Liver (tissue), 9 donors: ENCODE data around the gene AMDHD1. TPM values are rescaled to one million over a fixed set of nuclear protein-coding genes. Genes with fewer than 3 reads are reported as not detected.

Source experiments
- DNase-seq: peaks from one replicate; pipeline ENCODE4 v3.0.0-alpha.2; 2017; ENCODE audit warnings: low spot score
- H3K27ac ChIP-seq, 2 donors: one replicate each; pipeline ENCODE4 v1.7.0; 2013; ENCODE audit warnings: inconsistent platforms in 2 of 2, low read length in 2 of 2, control low read depth in 1 of 2, low read depth in 1 of 2, mild to moderate bottlenecking in 1 of 2
- H3K27me3 ChIP-seq, 4 donors: one replicate each; pipeline versions ENCODE4 v1.6.1 to v1.7.0; 2013; ENCODE audit warnings: low read length in 3 of 4, inconsistent platforms in 1 of 4, mild to moderate bottlenecking in 1 of 4, moderate library complexity in 1 of 4; ENCODE audit not compliant: control insufficient read depth in 4 of 4, insufficient read depth in 4 of 4
- H3K36me3 ChIP-seq, 4 donors: one replicate each; pipeline versions ENCODE4 v1.6.1 to v1.7.0; 2013; ENCODE audit warnings: low read length in 3 of 4, mild to moderate bottlenecking in 3 of 4, low read depth in 1 of 4, moderate library complexity in 1 of 4; ENCODE audit not compliant: control insufficient read depth in 4 of 4, insufficient read depth in 3 of 4
- H3K4me1 ChIP-seq, 4 donors: one replicate each; pipeline versions ENCODE4 v1.6.1 to v1.7.0; 2013; ENCODE audit warnings: low read length in 3 of 4, mild to moderate bottlenecking in 3 of 4, moderate library complexity in 1 of 4; ENCODE audit not compliant: control insufficient read depth in 4 of 4, insufficient read depth in 4 of 4
- H3K4me3 ChIP-seq, 3 donors: one replicate each; pipeline versions ENCODE4 v1.6.1 to v1.7.0; 2013; ENCODE audit warnings: low read length in 3 of 3, control low read depth in 1 of 3, low read depth in 1 of 3, mild to moderate bottlenecking in 1 of 3
- H3K9ac ChIP-seq, 2 donors: one replicate each; pipeline ENCODE4 v1.7.0; 2013; ENCODE audit warnings: low read length in 2 of 2, mild to moderate bottlenecking in 2 of 2, moderate library complexity in 2 of 2, control low read depth in 1 of 2, low read depth in 1 of 2
- H3K9me3 ChIP-seq, 4 donors: one replicate each; pipeline versions ENCODE4 v1.6.1 to v1.7.0; 2013; ENCODE audit warnings: low read length in 3 of 4; ENCODE audit not compliant: control insufficient read depth in 4 of 4
- EGR1 ChIP-seq, 2 donors: IDR thresholded peaks; 2 replicates each; pipeline ENCODE4 v1.6.1; 2016 to 2018; ENCODE audit warnings: antibody characterized with exemption in 2 of 2, low read depth in 2 of 2
- HNF4A ChIP-seq, 2 donors: conservative IDR thresholded peaks; 2 replicates each; pipeline ENCODE4 v1.6.1; 2016; ENCODE audit warnings: antibody characterized with exemption in 2 of 2, mild to moderate bottlenecking in 2 of 2
- JUND ChIP-seq, 2 donors: IDR thresholded peaks; 2 replicates each; pipeline ENCODE4 v1.6.1; 2016; ENCODE audit warnings: antibody characterized with exemption in 2 of 2
- MAX ChIP-seq: IDR thresholded peaks from 2 replicates; pipeline ENCODE4 v1.6.1; 2016; ENCODE audit warnings: antibody characterized with exemption
- NR2F2 ChIP-seq: IDR thresholded peaks from 2 replicates; pipeline ENCODE4 v1.6.1; 2016; ENCODE audit warnings: antibody characterized with exemption
- RAD21 ChIP-seq, 2 donors: IDR thresholded peaks; 2 replicates each; pipeline ENCODE4 v1.6.1; 2016; ENCODE audit warnings: antibody characterized with exemption in 2 of 2, mild to moderate bottlenecking in 2 of 2
- RXRA ChIP-seq, 2 donors: IDR thresholded peaks; 2 replicates each; pipeline ENCODE4 v1.6.1; 2017 to 2018; ENCODE audit warnings: antibody characterized with exemption in 2 of 2, mild to moderate bottlenecking in 1 of 2
- TAF1 ChIP-seq: conservative IDR thresholded peaks from 2 replicates; pipeline ENCODE4 v1.6.1; 2016; ENCODE audit warnings: antibody characterized with exemption, mild to moderate bottlenecking
- YY1 ChIP-seq: IDR thresholded peaks from 2 replicates; pipeline ENCODE4 v1.6.1; 2016; ENCODE audit warnings: antibody characterized with exemption, mild to moderate bottlenecking
- ZBTB33 ChIP-seq: IDR thresholded peaks from 2 replicates; pipeline ENCODE4 v1.6.1; 2016; ENCODE audit warnings: antibody characterized with exemption
- WGBS: extraction: QIAGEN DNeasy Blood & Tissue Kit; methylation state at CpG from one replicate; pipeline ENCODE4 v1.1.7; 2013; 5-methylcytosine and 5-hydroxymethylcytosine counted together
- polyA plus RNA-seq, 2 donors: library from polyadenylated mRNA; stranded (reverse) in 1 of 2; unstranded in 1 of 2; fragments of 200-250 nt in 1 of 2; fragments of >200 nt in 1 of 2; fragmentation: Nextera tagmentation in 1 of 2; extraction: Ambion mirVana in 1 of 2; gene quantifications; one replicate each; pipeline versions ENCODE4 v1.2.1 to v1.2.3, GENCODE V29; 2013 to 2015
- total RNA-seq, 2 donors: library from RNA; depleted of rRNA; stranded (reverse); fragments of >200 nt; gene quantifications; one replicate each; pipeline ENCODE4 v1.2.3, GENCODE V29; 2014
- TF ChIP-seq, protein P1 (sequence below): IDR thresholded peaks from 2 replicates; pipeline ENCODE4 v1.6.1; 2016; ENCODE audit warnings: antibody characterized with exemption
- donor health status: healthy.
- donor health status: healthy.
- donor health status: healthy.
- donor health status: healthy.
- donor health status: healthy.

AMDHD1 gene
- total and polyA plus RNA-seq, 4 donors = 50.3 to 124 (median 80.7) TPM

GRCh38 chr12:95956557-95957145 lies 13.5 kb downstream of the AMDHD1 start:
- no peaks in the 10 kb centered on the region for H3K4me1 ChIP-seq
- no peaks in the 10 kb centered on the region for H3K27me3 ChIP-seq
- TF ChIP-seq YY1 = no peak
- TF ChIP-seq, protein P1, sequence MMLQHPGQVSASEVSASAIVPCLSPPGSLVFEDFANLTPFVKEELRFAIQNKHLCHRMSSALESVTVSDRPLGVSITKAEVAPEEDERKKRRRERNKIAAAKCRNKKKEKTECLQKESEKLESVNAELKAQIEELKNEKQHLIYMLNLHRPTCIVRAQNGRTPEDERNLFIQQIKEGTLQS = no peak
- no peak for TF ChIP-seq NR2F2
- TF ChIP-seq RXRA (IDR thresholded peaks at IDR 0.05) = no peak
- TF ChIP-seq MAX = no peak
- TF ChIP-seq TAF1 = no peak
- TF ChIP-seq ZBTB33 = no peak
- no peak for TF ChIP-seq EGR1 (IDR thresholded peaks at IDR 0.05; ENCODE audit: low read depth in 2 of 2)
- peaks cover 4 to 38% (median 32%) of the 10 kb centered on the region in 4 donors for H3K36me3 ChIP-seq
- no peak overlapping the region for H3K9ac ChIP-seq
- H3K9me3 ChIP-seq = no peaks in the 10 kb centered on the region
- H3K4me3 ChIP-seq = no peak overlapping the region
- no peak for DNase-seq
- WGBS = 88% methylated on average over 27 of the region's 27 CpGs
- H3K27ac ChIP-seq = no peak overlapping the region

DNA sequence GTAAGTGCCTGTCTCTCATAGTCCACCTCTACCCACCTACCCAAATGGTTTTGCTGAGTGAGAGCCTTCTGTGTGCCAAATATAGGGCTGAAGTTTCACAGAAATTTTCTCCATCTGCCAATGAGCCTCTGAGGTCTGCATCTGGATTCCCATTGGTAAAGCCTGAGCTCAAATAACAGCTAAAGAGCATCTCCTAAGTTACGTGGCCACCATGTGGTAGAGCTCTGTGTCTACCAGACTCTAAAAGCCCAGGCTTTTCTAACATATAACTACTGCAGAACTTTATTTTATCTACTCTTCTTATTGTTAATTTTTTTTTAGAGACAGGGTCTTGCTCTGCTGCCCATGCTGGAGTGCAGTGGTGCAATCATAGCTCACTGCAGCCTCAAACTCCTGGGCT lies 16.0 kb downstream of the AMDHD1 start:
- TF ChIP-seq ZBTB33 = no peak
- TF ChIP-seq RAD21 (IDR thresholded peaks at IDR 0.05) = peak; percentile 38 to 64
- TF ChIP-seq YY1 = no peak
- no peak for TF ChIP-seq TAF1
- Histone ChIP-seq H3K9ac (no peak overlapping the region), H3K27ac (no peak overlapping the region), H3K27me3 (no peaks in the 10 kb centered on the region), H3K4me1 (peaks cover 0 to 2% (median 2%) of the 10 kb centered on the region in 4 donors), H3K9me3 (no peaks in the 10 kb centered on the region), H3K36me3 (peaks cover 4 to 40% (median 32%) of the 10 kb centered on the region in 4 donors), H3K4me3 (no peak overlapping the region)
- WGBS = 78% methylated on average over 1 of the region's 1 CpG
- no peak for DNase-seq

DNA sequence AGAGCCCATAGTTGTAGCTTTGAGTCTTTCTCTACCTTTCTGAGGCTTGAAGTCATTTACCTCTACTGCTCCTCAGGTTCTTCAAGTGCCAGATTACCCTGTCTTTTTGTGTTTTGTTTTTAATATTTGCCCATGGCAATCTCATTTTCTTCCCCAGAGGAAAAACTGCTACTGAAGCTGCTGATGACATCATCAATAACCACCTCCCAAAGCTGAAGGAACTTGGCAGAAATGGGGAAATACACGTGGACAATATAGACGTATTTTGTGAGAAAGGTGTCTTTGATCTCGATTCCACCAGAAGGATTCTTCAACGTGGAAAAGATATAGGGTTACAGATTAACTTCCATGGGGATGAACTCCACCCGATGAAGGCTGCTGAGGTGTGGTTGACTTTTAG lies 17.1 kb downstream of the AMDHD1 start:
- H3K4me1 ChIP-seq = peaks cover 2 to 6% (median 4%) of the 10 kb centered on the region in 4 donors
- no peaks in the 10 kb centered on the region for H3K27me3 ChIP-seq
- WGBS = 63% methylated on average over 5 of the region's 5 CpGs
- no peak overlapping the region for H3K27ac ChIP-seq
- H3K36me3 ChIP-seq = peaks cover 4 to 32% (median 23%) of the 10 kb centered on the region in 4 donors
- TF ChIP-seq MAX (no peak), JUND (IDR thresholded peaks at IDR 0.05) (no peak), HNF4A (conservative IDR thresholded peaks at IDR 0.05) (no peak), EGR1 (IDR thresholded peaks at IDR 0.05; ENCODE audit: low read depth in 2 of 2) (no peak)
- no peaks in the 10 kb centered on the region for H3K9me3 ChIP-seq
- H3K4me3 ChIP-seq = no peak overlapping the region
- no peak overlapping the region for H3K9ac ChIP-seq
- no peak for DNase-seq
